Measurements from ENCODE around the gene S100A8.
"Not testable (repeated sequence)": the region's sequence is repeated elsewhere in the genome, so short reads cannot be mapped to it uniquely, and the experiment has no call there.

S100A8 gene

GRCh38 chr1:153360592-153361479 lies 30.0 kb downstream of the S100A8 start:
- DNase-seq = no peak

- DNase-seq = no peak
Measured at GRCh38 chr1:153360190-153360589, 30.7 kb downstream of the S100A8 start.

- no peak for DNase-seq
Measured at GRCh38 chr1:153359241-153359640, 31.6 kb downstream of the S100A8 start.

- no peak for DNase-seq
Measured at GRCh38 chr1:153358691-153358975, 32.2 kb downstream of the S100A8 start.

- DNase-seq = no peak
Measured at GRCh38 chr1:153357853-153358690, 32.8 kb downstream of the S100A8 start, which contains the start of gene S100A9. S100A9 (plus strand) TSS chr1:153357854; CDS start chr1:153358284, 430 bp downstream.

GRCh38 chr1:153357076-153357852 lies 33.6 kb downstream of the S100A8 start:
- no peak for DNase-seq

- DNase-seq = no peak
Measured at GRCh38 chr1:153356392-153357075, 34.3 kb downstream of the S100A8 start.

GRCh38 chr1:153355445-153356071 lies 35.3 kb downstream of the S100A8 start:
- peak; percentile 86 for DNase-seq

GRCh38 chr1:153354515-153355193 lies 36.2 kb downstream of the S100A8 start:
- no peak for DNase-seq

GRCh38 chr1:153353226-153353947 lies 37.5 kb downstream of the S100A8 start:
- no peak for DNase-seq

- peak; percentile 92 for DNase-seq
Measured at GRCh38 chr1:153352523-153352922, 38.4 kb downstream of the S100A8 start.

- DNase-seq = no peak
Measured at GRCh38 chr1:153350321-153350957, 40.4 kb downstream of the S100A8 start.

GRCh38 chr1:153349363-153350320 lies 41.2 kb downstream of the S100A8 start:
- DNase-seq = no peak

- DNase-seq = no peak
Measured at GRCh38 chr1:153348511-153349362, 42.1 kb downstream of the S100A8 start, which contains the start of gene PGLYRP4. PGLYRP4 (minus strand) TSS chr1:153348841; CDS start chr1:153347932, 909 bp downstream.

GRCh38 chr1:153347856-153348255 lies 43.0 kb downstream of the S100A8 start:
- no peak for DNase-seq

GRCh38 chr1:153347049-153347448 lies 43.8 kb downstream of the S100A8 start:
- DNase-seq = not testable (repeated sequence)

- DNase-seq = no peak
Measured at GRCh38 chr1:153346077-153346723, 44.7 kb downstream of the S100A8 start.

All from NCI-H1694 treated with DMSO at 0.1 percent for 48 hours (cell line).